Mammary epithelial cell (primary cell): ENCODE results near the gene BTNL2.

Source experiments
- CTCF ChIP-seq, 2 donors: IDR thresholded peaks in 1 of 2; conservative IDR thresholded peaks in 1 of 2; 2 replicates each; pipeline ENCODE4 v1.5.1; 2011 to 2012; ENCODE audit warnings: inconsistent platforms in 2 of 2, low read length in 2 of 2, mild to moderate bottlenecking in 2 of 2, control low read depth in 1 of 2, low read depth in 1 of 2; ENCODE audit not compliant: insufficient read depth in 1 of 2; ENCODE audit errors: extremely low read depth in 1 of 2
- EZH2 ChIP-seq: IDR thresholded peaks from 2 replicates; pipeline ENCODE4 v1.6.1; 2012; ENCODE audit warnings: low read length, inconsistent platforms, borderline replicate concordance

GRCh38 chr6:32355018-32355417 is 52.0 kb downstream of the BTNL2 start:
- no peak for TF ChIP-seq CTCF (conservative IDR thresholded peaks at IDR 0.05 in 1 of 2, IDR thresholded peaks at IDR 0.05 in 1 of 2; ENCODE audit: extremely low read depth in 1 of 2, insufficient read depth in 1 of 2, low read depth in 1 of 2, low read length in 2 of 2)
- TF ChIP-seq EZH2: no peak
